Kidney epithelial cell (primary cell): ENCODE results near the gene EDIL3. TPM values are rescaled to one million over a fixed set of nuclear protein-coding genes. Genes with fewer than 3 reads are reported as not detected.

ENCODE experiments used
- DNase-seq: peaks from one replicate; pipeline ENCODE4 v3.0.0-alpha.2; 2010; ENCODE audit warnings: low read depth
- H3K27me3 ChIP-seq: 2 replicates; pipeline ENCODE4 v1.6.0; 2011; ENCODE audit warnings: low read length; ENCODE audit not compliant: control insufficient read depth, insufficient read depth
- H3K36me3 ChIP-seq: 2 replicates; pipeline ENCODE4 v1.5.1; 2011; ENCODE audit warnings: low read length; ENCODE audit not compliant: control insufficient read depth, insufficient read depth
- H3K4me3 ChIP-seq: 2 replicates; pipeline ENCODE4 v1.5.1; 2011; ENCODE audit warnings: low read depth, mild to moderate bottlenecking, control low read depth, low read length
- CTCF ChIP-seq: IDR thresholded peaks from 2 replicates; pipeline ENCODE4 v1.5.1; 2011; ENCODE audit warnings: mild to moderate bottlenecking, moderate library complexity, low read length, control low read depth, inconsistent platforms; ENCODE audit not compliant: insufficient read depth, poor library complexity, severe bottlenecking
- total RNA-seq: library from RNA; depleted of rRNA; stranded (reverse); fragments of >200 nt; gene quantifications from 2 replicates; pipeline ENCODE4 v1.2.3, GENCODE V29; 2015

EDIL3 gene
- total RNA-seq, 1 donor from 2014 or later: 41.7 TPM

- no peak for DNase-seq
- no peak overlapping the region for H3K4me3 ChIP-seq
- TF ChIP-seq CTCF: no peak
- H3K36me3 ChIP-seq: no peaks in the 10 kb centered on the region
- no peaks in the 10 kb centered on the region for H3K27me3 ChIP-seq
These were observed 436.9 kb downstream of the EDIL3 start for GRCh38 chr5:83947763-83948162.

- DNase-seq: no peak
- H3K27me3 ChIP-seq: no peaks in the 10 kb centered on the region
- no peak for TF ChIP-seq CTCF
- H3K36me3 ChIP-seq: no peaks in the 10 kb centered on the region
- H3K4me3 ChIP-seq: no peak overlapping the region
These were observed 438.2 kb downstream of the EDIL3 start for GRCh38 chr5:83946516-83946915.

GRCh38 chr5:83942155-83942554 lies 442.5 kb downstream of the EDIL3 start:
- H3K36me3 ChIP-seq: no peaks in the 10 kb centered on the region
- H3K4me3 ChIP-seq: no peak overlapping the region
- no peak for DNase-seq
- no peak for TF ChIP-seq CTCF
- no peaks in the 10 kb centered on the region for H3K27me3 ChIP-seq

GRCh38 chr5:83937837-83938236 lies 446.8 kb downstream of the EDIL3 start:
- DNase-seq: no peak
- Histone ChIP-seq H3K36me3 (no peaks in the 10 kb centered on the region), H3K27me3 (no peaks in the 10 kb centered on the region), H3K4me3 (no peak overlapping the region)
- TF ChIP-seq CTCF: no peak

- H3K36me3 ChIP-seq: no peaks in the 10 kb centered on the region
- no peak overlapping the region for H3K4me3 ChIP-seq
- H3K27me3 ChIP-seq: no peaks in the 10 kb centered on the region
- no peak for DNase-seq
- TF ChIP-seq CTCF: no peak
These were observed 452.7 kb downstream of the EDIL3 start for GRCh38 chr5:83931969-83932368.

GRCh38 chr5:83927140-83927733 lies 457.4 kb downstream of the EDIL3 start:
- peak; percentile 84 for TF ChIP-seq CTCF
- H3K36me3 ChIP-seq: no peaks in the 10 kb centered on the region
- no peak overlapping the region for H3K4me3 ChIP-seq
- DNase-seq: no peak
- no peaks in the 10 kb centered on the region for H3K27me3 ChIP-seq
